ENCODE measurements around the gene TUBA3D.

DNA sequence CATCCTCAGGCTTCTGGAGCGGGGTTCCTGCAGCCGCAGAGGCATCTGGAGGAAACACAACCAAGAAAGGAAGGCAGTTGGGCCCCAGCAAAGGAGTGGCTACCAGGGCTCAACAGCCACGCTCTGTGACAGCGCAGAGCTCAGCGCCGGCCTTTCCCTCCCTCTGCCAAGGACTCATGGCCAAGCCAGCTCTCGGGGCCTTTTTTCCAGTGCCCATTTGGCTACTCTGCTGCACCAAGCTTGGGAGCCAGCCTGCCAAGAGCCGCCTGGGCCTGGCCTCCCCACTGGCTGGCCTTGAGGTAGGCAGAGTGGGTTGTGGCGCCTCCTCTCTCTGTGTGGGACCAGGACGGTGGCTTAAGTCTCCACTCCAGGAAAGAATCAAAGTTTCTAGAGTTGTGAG, 44.6 kb downstream of the TUBA3D start:
- TF ChIP-seq, protein P1, sequence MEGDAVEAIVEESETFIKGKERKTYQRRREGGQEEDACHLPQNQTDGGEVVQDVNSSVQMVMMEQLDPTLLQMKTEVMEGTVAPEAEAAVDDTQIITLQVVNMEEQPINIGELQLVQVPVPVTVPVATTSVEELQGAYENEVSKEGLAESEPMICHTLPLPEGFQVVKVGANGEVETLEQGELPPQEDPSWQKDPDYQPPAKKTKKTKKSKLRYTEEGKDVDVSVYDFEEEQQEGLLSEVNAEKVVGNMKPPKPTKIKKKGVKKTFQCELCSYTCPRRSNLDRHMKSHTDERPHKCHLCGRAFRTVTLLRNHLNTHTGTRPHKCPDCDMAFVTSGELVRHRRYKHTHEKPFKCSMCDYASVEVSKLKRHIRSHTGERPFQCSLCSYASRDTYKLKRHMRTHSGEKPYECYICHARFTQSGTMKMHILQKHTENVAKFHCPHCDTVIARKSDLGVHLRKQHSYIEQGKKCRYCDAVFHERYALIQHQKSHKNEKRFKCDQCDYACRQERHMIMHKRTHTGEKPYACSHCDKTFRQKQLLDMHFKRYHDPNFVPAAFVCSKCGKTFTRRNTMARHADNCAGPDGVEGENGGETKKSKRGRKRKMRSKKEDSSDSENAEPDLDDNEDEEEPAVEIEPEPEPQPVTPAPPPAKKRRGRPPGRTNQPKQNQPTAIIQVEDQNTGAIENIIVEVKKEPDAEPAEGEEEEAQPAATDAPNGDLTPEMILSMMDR (IDR thresholded peaks at IDR 0.05) = no peak
- TF ChIP-seq EZH2phosphoT487 (IDR thresholded peaks at IDR 0.05) = no peak
